HG03066 (cell line): ENCODE measurements around the gene ASPSCR1.
A peak's percentile ranks its signal among the peaks of the same experiment; 100 is the strongest.

Source experiments
- ATAC-seq: cut with Tn5 transposase; IDR thresholded peaks from one replicate; pipeline ENCODE4 v1.9.1; 2021; ENCODE audit warnings: low read depth; ENCODE audit not compliant: unreplicated experiment

ASPSCR1 gene, protein sequence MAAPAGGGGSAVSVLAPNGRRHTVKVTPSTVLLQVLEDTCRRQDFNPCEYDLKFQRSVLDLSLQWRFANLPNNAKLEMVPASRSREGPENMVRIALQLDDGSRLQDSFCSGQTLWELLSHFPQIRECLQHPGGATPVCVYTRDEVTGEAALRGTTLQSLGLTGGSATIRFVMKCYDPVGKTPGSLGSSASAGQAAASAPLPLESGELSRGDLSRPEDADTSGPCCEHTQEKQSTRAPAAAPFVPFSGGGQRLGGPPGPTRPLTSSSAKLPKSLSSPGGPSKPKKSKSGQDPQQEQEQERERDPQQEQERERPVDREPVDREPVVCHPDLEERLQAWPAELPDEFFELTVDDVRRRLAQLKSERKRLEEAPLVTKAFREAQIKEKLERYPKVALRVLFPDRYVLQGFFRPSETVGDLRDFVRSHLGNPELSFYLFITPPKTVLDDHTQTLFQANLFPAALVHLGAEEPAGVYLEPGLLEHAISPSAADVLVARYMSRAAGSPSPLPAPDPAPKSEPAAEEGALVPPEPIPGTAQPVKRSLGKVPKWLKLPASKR

DNA sequence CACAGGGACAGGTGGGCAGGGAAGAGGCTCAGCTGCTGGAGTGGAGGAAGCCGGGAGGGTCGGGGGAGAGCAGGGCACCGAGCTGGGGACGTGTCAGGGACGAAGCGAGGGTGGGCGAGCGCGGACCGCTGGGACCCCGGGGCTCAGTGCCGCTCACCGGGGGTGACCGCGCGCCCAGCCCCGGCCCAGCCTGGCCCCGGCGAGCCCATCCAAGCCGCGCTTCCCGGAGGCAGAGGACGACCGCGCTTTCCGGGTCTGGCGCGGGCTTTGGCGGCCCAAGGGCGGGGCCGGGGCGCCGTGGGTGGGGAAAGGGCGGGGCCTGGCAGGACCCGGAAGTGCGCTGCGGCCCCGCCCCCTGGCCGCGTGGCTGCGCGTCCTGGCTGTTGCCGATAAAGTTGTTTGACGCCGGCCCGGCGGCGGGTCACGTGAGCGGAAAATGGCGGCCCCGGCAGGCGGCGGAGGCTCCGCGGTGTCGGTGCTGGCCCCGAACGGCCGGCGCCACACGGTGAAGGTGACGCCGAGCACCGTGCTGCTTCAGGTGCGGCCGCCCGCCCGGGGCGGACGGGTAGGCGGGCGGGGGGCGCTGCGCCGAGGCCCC, at the start of gene ASPSCR1:
Gene ASPSCR1 (plus strand): TSS at position 419 of the 598 bp plus-strand sequence. CDS start 18 bp downstream, at position 437.
- peak; percentile 74 for ATAC-seq

DNA sequence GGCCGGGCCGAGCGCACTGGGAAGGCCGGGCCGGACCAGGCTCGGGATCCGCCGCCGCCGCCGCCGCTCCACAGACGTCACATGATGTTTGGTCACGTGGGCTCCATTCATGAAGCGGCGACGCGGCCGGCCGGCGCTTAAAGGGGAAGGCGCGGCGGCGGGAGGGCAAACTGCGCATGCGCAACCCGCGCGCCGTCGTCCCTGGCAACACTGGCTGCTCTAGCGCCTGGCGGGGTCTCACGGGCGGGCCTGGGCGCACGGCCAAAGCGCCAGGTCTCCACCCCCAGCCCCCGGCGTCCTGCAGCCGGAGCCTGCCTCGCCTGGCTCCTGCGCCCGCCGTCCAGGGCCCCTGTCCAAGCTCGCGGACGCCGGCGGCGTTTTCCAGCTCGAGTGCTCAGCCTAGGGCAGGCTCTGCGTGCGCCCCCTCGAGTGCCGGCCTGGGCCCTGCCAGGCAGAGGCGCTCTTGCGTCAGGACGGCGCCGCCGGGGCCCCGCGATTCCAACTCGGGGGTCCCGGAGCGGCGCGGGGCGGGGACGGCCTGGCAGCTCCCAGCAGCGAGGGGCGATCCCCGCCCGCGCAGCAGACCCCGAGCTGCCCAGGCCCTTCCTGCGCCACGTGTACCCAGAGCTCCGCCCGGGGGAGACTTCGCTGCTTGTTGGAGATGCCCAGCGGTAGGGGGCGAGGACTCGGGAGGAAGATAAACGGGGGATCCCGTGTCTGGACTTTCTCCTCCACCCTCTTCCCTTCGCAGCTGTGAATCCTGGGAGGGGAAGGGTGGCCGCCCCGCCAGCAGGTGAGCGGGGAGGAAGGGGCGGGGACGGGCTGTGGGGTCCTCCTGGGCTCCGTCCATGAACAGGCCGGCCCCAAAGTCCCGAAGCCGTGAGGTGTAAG, 49.5 kb upstream of the ASPSCR1 start, which contains the start of gene MAFG:
Gene MAFG (minus strand): TSS at position 83 of the 891 bp plus-strand sequence. CDS start 4,550 bp downstream, outside the sequence.
- no peak for ATAC-seq

DNA sequence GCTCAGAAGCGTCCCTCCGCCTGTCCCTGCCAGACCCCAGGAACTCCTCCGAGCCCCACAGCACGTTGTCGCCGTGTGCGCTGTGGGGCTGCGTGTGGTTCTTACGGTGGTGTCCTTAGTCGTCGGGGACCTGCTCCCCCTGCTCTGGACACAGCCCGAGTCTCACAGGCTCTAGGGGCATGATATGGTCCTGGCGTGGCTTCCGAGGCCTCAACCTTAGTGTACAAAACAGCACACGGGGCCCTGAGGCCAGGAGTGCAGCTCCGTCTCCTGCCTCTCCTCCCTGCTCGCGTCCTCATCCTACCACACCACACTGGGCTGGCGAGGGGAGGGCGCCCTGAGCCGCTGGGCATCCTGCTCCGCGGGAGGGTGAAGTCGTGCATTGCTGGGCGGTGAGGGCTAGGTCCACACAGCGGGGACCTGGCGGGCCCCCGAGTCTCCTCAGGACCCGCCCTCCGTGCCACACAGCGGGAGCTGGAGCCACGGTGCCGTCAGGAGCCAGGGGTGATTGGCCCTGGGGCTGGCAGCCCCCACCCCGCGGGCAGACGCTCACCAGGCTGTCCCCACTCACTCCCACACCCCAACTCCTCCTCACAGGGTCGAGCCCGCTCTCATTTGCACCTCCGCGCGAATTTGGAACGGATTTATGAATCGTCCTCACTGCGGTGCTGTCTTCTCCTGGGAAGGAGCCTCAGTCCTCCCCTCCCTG, 48.7 kb upstream of the ASPSCR1 start:
- no peak for ATAC-seq

DNA sequence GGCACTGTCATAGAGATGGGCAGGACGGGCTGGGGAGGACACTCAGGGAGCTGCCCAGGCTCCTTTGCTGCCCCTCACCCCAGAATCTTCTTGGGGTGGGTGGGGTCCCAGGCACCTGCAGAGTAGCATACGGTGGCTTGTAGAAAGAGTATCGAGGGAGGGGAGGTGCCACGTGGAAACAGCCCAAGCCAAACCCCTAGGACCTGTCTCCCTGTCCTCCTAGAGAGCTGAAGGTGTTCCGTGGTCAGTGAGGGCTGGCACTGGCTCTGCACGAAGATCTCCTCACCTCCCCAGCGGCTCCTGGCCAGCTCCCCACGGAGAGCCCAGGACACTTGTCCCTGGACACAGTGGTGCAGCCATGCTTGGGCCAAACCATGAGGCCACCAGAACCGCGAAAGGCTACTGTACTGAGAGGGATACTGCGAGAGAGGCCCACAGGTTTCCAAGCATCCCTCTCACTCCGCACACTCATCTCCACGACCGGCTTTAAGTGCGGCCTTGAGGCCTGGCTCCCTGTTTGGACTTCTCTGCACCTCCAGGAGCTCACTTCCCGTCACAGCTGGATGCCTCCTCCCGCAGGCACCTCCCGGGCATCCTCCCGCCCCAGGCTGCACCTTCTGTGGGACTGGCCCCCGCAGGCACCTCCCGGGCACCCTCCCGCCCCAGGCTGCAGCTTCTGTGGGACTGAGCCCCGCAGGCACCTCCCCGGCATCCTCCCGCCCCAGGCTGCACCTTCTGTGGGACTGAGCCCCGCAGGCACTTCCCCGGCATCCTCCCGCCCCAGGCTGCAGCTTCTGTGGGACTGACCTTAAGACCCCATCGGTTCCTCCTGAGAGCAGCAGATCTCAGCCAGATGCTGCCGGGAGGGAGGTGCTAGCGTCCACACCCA, 47.9 kb upstream of the ASPSCR1 start:
- ATAC-seq, result no peak

DNA sequence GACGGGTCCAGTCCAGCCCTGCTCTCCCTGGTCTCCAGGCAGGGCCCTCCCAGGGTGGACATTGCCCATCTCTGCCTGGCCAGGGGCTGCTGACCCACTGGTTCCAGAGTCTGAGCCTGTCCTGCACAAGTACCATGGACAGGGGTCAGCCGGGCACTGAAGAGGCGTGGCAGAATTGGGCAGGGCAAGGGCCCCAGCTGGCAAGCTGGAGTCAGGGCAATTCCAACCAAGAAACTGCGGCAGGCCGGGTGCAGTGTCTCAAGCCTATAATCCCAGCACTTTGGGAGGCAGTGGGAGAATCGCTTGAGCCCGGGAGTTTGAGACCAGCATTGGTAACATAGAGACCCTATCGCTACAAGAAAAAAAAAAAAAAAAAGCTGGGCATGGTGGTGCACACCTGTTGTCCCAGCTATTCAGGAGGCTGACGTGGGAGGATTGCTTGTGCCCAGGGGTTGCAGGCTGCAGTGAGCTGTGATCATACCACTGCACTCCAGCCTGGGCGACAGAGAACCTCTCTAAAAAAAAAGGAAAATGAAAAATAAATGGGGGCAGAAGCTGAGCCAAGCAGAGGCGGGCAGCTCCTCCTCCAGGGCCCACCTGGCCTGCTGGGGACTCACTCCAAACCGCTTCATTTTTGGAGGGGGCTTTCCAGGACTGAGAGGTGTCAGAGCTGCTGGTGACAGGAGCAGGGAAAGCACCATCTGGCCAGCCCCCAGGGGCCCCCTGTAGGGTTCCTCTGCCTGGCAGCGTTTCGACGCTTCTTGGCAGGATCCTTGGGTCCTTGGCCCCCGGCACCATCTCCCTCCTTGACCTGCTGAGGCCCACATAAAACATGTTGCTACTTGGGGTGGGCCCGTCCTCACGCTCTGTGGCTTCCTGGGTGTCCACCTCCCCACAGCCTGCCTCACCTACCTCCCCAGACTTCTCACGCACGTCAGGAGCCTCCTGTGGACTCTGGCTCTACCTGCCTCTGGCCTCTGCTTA, 47.0 kb upstream of the ASPSCR1 start:
- no peak for ATAC-seq

DNA sequence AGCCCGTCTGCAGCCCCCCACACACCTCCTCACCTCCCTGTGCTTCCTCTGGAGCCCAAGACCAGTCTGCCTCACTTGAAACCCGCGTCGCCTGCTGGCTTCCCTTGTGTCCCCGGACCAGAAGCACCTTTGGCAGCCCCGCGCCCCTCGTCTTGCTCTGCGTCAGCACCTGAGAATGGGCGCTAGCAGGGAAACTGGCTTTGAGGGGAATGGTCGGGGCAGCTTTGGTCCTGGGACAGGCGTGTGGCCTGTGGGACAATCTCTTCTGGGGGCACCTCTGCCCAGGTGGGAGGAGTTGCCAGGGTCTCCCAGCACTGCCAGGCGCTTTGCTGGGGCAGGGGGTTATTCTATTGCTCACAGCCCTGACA, 46.3 kb upstream of the ASPSCR1 start:
- ATAC-seq, result no peak

DNA sequence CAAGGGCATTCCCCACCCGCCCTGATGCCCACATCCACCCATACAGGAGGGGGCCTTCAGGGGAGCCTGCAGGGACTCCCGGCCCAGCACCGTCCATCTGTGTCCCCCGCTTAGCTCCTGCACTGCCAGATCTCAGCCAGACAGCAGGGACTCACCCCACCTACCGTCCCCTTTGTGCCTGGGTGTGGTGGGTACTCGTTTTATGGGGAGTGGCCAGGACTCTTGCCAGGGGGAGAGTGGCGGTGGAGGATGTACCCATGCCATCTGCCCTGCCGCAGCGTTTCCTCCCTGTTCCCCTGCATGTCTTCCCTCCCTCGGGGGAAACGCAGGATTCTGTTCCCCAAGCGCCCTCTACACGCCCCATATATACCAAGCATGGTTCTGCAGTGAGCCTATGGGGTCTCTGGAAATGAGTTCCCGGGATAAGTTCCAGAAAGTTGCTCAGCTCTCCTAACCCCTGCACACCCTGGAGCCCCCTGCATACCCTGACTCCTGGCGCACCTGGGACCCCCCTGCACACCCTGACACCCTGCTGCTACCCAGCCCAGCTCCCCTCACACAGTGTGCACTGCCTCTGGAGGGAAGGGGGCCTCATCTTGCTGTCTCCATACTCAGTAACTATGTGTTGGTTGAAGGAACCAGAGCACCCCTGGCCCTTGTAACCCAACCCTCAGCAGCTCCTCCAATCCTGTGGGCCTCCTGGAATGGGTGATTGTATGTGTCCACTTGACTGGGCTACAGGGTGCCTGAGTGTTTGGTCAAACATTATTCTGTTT, 45.7 kb upstream of the ASPSCR1 start:
- no peak for ATAC-seq

DNA sequence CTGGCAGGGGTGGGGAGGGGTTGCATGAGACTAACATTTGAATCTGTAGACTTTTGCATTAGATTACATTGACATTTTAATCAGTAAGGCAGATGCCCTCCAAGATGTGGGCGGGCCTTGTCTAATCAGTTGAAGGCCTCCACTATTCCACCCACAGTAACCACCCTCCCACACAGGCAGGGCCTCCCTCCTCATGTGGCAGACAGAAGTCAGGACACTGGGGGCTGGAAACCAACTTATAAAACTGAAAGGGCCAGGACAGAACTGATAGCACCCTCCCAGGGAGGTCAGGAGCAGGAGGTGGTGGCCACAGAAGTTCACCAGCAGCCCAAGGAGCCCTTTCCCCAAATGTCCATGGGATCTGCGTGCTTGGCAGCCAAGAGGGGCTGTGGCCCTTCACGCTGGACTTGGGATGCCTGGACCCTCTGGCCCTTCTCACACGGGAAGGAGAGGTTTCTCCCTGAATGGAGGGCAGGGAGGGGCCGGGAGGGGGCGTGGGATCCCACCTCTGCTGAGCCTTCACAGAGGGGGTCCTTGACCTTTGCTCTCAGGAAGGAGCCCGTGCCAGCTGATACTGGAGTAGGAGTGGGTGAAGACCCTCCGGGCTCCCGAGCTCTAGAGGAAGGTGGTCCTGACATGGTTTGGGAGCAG, 45.0 kb upstream of the ASPSCR1 start:
- ATAC-seq, result no peak

DNA sequence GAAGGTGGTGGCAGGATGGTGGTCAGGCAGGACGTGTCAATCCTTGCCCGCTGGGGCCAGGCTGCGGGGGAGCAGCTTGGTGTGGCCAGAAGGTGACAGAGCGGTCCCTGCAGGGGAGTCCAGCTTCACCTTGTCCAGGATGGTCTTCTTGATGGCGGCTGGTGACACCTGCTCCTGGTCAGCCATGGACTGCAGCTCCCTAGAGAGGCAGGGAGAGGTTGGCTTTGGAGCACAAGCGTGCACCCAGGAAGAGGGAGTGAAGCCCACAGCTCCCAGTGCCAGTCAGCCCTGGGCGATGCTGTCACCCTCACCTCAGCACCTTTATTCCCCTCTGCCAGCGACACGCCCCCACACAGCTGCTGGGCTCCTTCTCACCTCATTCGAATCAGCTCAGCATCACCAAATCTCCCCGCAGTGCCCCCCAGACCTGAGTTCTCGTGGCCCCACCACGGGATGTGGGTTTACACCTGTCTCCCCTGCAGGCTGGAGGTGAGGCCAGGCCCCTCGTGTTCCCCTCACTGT, 44.2 kb upstream of the ASPSCR1 start:
- no peak for ATAC-seq

DNA sequence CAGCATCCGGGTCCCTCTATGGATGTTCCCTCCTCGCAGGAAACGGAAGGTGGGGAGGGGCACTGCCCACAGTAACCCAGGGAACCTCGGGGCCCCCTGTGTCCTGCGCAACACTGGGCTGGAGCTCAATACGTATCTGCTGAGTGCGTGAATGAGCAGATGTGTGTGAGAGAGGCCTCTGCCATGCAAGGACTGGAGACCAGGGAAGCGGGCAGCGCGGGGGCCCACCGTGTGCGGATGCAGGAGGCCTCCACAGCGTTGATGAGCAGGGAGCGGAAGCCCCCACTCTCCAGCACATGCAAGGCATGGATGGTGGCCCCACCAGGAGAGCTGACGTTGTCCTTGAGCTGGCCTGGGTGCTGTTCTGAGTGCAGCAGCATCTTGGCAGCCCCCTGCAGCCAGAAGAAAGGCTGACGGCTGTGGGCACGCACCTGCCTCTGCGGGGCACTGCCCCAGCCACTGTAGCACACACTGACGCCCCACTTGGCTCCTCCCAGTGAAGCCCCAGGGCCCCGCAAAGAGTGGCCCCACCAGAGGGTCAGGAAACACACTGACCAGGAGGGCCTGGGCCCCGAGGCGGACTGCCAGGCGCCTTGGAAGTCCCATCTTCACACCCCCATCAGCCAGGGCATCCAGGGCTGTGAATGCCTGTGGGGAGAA, 43.2 kb upstream of the ASPSCR1 start:
- no peak for ATAC-seq

DNA sequence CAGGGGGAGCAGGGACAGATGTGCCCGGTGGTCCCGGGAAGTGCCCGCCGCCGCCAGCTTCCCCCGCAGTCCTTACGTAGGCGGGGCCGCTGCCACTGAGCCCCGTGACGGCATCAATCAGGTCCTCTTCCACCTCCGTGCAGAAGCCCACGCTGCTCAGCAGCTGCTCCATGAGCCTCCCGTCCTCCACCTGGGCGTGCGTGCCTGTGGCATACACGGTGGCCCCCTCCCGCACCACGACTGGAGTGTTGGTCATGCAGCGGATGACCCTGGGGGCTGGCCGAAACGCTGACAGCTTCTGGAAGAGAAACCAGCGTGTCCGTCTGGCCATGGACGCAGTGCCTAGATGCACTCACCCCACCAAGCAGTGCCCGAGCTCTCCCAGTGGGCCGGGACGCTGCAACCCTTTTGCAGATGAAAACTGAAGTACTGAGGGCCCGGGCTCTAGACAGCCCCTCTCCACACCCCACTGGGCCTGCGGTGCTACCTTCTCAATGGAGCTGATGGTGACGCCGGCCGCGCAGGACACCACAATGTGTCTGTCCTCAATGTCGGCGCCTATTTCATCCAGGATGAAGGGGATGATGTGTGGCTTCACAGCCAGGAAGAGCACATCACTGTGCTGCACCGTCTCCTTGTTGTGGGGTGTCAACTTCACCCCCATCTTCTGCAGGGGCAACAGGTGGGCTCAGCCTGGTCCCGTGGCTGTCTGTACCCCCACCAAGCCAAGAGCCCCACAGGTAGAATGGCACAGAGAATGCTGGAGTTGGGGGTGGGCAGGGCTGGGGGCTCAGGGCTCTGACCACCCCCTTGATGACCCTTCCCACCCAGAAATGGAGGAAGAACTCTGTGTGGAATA, 42.4 kb upstream of the ASPSCR1 start:
- no peak for ATAC-seq

DNA sequence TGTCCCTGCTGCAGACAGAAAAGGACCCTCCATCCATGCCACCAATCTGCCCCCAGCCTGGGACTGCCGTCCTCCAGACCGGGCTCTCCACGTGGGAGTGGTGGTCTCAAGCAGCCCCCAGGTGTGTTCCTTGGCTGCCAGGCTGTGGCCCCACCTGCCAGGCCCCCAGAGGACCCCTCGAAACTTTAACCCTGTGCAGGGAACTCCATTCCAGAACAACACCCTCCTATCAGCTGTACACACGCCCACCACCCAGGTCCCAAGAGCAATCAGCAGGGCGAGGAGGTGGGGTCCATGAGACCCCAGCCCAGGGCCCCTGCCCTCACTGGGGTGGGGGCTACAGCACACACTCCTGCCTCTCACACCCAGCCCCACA, 41.7 kb upstream of the ASPSCR1 start:
- no peak for ATAC-seq

DNA sequence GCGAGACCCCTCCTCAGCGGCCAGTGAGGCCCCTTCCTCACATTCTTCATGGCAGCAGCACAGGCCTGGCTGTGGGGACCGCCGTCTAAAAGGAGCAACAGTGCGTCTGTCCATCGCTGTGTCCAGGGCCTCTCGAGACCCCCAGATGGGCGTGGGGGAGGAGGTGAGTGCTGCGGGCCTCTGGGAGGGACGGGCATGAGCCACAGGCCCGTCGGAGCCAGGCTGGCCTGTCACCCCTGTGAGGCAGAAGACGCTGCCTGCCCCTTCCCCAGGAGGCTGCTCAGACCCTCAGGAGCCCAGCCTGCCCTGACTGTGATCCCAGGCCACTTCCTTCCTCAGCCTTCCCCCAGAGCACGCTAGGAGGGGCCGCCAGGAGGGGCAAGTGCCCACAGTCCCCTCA, 38.2 kb upstream of the ASPSCR1 start:
- no peak for ATAC-seq

DNA sequence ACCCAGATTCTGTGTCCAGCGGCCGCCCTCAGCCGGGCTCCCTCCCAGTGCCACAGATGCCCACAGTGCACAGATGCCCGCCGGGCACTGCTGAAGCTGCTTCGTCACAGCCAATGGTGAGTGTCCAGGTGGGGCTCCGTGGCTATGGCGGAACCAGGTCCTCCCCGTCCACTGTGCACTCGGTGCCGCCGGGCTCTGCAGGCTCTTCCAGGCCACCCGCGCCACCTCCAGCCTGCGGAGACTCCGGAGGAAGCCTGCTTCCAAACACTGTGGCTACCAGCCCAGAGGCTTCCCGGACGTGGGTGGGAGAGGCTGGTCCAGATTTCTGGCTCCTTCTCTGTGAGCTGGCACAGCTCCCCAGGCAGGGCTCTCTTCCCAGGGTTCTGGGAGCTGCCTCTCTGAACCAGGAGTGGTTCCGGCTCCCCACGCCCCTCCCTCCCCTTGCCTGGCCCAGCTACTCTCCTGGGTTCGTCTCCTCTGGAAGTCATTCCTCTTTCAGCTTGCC, 37.5 kb upstream of the ASPSCR1 start:
- no peak for ATAC-seq
